ENCODE results near the gene SCUBE1.

Gene SCUBE1

GRCh38 chr22:43169310-43170130, 173.7 kb downstream of the SCUBE1 start:
- no peak for DNase-seq

- no peak for DNase-seq
These were observed 174.5 kb downstream of the SCUBE1 start for GRCh38 chr22:43168471-43169309.

- DNase-seq: no peak
These were observed 176.1 kb downstream of the SCUBE1 start for GRCh38 chr22:43167001-43167589.

DNA sequence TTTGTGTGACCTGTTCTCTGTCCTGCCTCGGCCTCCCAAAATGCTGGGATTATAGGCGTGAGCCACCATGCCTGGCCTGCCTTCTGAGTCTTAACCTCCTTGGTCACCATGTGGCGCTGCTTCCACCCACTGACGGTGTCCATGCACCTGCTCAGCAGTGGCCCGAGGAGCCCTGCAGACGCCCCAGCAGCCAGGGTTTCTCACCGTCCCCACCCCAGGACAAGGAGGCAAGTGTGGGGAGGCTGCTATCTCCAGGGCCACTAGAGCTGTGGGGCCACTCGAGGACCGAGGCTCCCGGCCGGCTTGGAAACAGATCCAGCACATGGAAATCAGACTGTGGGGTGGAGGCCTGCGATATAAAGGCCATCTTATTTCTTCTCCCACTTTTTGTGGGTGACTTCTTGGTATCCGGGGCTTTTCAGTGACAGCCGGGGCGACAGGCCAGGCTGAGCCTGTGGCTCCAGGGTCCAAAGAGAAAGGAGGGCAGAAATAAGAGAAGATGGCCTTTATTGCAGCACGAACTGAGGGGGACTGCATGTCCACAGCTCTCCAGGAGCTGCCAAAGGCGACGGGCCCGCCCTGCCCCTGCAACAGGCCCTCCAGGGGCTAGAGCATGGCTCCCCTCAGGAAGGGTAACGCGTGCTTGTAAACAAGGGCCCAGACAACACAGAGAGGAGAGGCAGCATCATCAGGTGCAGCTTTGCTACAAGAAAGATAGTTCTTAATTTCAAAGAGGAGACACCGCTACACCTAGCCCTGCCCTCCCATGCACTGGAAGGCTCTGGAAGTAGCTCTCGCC, 176.8 kb downstream of the SCUBE1 start:
- no peak for DNase-seq

GRCh38 chr22:43164636-43165035, 178.5 kb downstream of the SCUBE1 start:
- no peak for DNase-seq

GRCh38 chr22:43163241-43163795, 179.9 kb downstream of the SCUBE1 start:
- no peak for DNase-seq

- DNase-seq: no peak
These were observed 180.6 kb downstream of the SCUBE1 start for GRCh38 chr22:43162412-43163150.

GRCh38 chr22:43160497-43161126, 182.6 kb downstream of the SCUBE1 start:
- no peak for DNase-seq

GRCh38 chr22:43159484-43160178, 183.5 kb downstream of the SCUBE1 start:
- no peak for DNase-seq

GRCh38 chr22:43158778-43159483, 184.2 kb downstream of the SCUBE1 start:
- no peak for DNase-seq

DNA sequence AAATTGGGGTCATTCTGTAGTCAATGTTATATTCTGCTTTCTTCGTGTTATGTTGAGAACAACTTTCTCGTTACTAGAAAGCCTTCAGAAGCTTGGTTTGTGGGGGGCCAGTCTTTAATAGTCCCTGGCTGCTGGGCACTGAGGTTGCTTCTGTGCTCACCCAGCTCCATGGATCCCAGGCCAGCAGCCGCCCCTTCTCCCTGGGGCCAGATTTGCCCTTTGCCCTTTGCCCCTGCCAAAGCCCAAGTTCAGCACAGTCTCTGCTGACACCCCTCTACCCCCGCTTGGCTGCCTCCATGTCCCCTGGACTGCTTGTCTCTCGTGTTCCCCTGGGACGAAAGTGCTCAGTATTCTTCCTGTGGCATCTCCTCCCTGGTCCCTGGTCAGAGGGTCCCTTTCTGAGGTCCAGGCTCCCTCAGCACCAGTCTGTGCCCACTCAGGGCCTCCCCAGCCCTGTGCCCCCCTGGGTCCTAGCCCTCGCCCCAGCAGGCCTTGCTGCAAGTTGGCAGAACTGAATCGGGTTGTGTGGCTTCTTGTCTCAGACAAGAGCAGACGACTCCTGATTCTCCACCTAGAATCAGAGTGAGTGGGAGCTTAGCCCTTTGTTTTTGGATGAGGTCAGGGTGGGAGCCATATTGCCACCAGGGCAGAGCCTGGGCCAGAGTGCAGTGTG, 185.2 kb downstream of the SCUBE1 start:
- DNase-seq: no peak

- no peak for DNase-seq
These were observed 186.8 kb downstream of the SCUBE1 start for GRCh38 chr22:43156413-43156812.

DNA sequence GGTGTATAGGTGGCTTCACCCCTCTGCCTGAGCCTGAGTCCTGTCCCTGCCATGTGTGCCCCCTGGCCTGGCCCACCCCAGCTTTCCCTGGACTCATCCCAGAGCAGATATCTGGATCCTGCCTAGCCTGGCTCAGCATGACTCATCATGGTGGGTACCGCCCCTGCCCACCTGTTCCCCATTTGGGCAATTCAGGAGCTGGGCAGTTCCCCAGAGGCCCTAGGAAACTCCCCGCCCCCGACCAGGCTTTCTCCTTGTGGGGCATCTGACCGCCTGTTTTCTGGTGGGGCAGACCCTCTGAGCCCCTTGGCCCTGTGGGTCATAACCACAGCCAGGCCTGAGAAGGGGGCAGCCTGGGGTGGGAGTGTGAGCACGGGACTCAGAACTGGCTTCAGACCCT, 187.4 kb downstream of the SCUBE1 start:
- no peak for DNase-seq

DNA sequence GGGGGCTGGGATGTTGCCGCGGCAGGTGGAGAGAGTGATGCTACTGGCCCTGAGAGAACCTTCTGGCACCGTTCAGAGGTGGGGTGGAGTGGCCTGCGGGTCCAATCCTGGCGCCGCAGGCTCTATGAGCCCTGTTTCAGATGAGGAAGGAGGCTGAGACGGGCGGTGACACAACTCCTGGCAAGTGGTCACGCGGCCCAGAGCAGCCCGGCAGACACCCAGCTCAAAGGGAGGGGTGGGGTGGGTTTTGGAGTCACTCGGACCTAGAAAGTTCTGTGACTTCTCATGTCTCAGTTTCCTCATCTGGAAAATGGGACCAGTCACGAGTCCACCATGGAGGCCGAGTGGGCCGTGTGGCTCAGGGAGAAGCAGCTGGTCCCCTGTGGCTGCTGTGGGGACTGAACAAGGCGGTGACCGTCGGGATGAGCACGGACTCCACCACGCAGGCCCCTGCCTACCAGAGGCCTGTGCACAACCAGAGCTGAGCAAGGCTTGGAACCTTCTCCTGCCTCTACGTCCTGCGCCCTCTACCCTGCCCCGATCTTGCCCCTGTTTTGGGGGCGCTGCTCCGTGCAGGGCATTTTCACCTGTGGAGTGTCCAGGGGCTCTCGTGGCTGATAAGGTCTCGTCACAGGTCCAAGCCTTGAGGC, 188.2 kb downstream of the SCUBE1 start:
- peak in 1 of 2 donors; percentile 57 for DNase-seq

DNA sequence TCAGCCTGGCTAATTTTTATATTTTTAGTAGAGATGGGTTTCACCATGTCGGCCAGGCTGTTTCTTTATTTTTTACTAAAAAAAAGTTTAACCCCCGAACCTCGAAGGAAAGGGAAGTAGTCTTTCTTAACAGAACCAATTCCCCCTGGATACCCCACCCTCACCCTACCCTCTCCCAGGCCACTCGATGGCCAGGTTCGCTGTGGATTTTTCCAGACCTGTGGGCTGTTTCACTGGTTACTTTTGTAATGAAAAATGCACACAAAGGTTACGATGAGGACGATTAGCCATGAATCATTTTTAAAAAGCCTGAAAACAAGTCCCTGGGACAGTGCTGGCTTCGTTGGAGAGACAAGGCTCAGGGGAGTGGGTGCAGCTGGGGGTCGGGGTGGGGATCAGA, 189.3 kb downstream of the SCUBE1 start:
- no peak for DNase-seq

DNA sequence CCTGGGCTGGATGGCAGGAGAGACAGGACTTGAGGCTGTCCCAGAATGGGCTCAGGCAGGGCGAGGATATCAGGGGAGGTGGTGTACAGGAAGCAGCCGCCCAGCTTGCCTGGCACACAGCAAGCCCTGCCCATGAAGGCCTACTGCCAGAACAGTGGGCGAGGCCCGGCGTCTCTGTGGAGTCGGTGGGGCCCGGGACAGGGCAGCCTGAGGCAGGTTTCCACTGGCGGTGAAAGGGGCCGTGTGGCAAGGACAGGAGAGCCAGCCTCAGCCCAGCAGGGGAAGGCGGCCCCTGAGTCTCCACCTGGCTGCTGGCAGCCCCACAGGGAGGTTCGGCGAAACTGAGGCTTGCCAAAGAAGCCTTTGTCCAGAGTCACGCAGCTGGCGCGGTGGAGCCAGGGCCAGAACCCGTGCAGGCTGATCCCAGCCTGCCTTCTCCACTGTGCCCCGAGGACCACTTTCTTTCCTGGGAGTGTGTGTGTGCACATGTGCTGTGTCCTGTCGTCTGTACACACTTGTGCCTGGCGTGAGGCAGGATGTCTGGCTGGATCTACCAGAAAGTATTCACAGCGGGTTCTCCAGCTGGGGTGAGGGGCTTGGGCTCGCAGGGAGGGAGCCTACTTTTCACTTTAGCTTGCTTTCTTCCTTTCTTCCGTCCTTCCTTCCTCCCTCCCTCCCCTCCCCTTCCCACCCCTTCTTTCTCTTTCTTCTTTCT, 190.7 kb downstream of the SCUBE1 start:
- peak; percentile 50 to 62 for DNase-seq

GRCh38 chr22:43152003-43152356, 191.2 kb downstream of the SCUBE1 start:
- DNase-seq: no peak
